ENCODE data around the gene HMGN4.
A peak's percentile ranks its signal among the peaks of the same experiment; 100 is the strongest.

The HMGN4 gene

DNA sequence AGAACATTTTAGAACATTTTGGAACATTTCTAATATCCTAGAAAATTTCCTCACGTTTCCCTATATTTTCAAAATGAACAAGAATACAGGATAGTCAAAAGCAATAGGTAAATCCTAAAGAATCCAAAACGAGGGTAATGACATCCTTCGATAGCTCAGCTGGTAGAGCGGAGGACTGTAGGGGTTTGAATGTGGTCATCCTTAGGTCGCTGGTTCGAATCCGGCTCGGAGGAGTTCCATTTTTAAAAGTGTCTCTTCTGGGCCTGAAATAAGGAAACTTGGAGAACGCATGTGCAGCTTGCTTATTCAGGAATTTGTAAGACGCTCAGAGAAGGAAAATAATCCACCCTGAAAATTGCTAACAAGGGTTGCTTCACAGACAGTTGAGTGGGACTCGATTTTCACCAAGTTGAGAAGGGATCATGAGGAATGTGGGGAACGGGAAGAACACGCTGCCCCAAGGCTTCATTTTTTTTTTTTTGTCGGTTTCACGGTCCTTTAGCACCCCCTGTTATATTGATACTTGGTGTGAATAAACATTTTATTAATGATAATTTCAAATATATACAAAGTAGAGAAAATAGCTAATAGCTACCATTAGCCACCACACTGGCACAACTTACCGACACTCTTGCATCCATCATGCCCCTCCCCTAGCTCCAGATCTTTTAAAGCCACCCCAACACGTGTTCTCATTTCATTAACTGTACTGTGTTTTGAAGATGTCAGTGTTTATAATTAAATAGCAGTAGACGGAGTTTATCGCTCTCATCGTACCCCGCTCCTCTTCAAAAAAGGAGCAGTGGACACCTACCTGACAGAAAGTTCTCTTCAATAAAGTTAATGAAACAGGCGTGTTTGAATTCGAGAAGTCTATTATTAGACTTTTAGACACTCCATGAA lies 56.8 kb downstream of the HMGN4 start:
- in situ Hi-C loops (cut with HindIII; ENCODE audit: low pct_ligation_motif_present, low sequenced_read_pairs), result no loop called here
- Histone ChIP-seq H3K36me3 (replicated peaks) (peaks cover 11% of the 10 kb centered on the region), H3K27me3 (replicated peaks) (peaks cover 2% of the 10 kb centered on the region), H3K4me3 (ENCODE audit: low read depth, low read length) (peak overlapping the region; percentile 100), H3K27ac (no peak overlapping the region)
- DNase-seq, result peak; percentile 83
- TF ChIP-seq, protein P1, sequence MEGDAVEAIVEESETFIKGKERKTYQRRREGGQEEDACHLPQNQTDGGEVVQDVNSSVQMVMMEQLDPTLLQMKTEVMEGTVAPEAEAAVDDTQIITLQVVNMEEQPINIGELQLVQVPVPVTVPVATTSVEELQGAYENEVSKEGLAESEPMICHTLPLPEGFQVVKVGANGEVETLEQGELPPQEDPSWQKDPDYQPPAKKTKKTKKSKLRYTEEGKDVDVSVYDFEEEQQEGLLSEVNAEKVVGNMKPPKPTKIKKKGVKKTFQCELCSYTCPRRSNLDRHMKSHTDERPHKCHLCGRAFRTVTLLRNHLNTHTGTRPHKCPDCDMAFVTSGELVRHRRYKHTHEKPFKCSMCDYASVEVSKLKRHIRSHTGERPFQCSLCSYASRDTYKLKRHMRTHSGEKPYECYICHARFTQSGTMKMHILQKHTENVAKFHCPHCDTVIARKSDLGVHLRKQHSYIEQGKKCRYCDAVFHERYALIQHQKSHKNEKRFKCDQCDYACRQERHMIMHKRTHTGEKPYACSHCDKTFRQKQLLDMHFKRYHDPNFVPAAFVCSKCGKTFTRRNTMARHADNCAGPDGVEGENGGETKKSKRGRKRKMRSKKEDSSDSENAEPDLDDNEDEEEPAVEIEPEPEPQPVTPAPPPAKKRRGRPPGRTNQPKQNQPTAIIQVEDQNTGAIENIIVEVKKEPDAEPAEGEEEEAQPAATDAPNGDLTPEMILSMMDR (IDR thresholded peaks at IDR 0.05; ENCODE audit: low read depth, low read length, missing control alignments), result no peak

DNA sequence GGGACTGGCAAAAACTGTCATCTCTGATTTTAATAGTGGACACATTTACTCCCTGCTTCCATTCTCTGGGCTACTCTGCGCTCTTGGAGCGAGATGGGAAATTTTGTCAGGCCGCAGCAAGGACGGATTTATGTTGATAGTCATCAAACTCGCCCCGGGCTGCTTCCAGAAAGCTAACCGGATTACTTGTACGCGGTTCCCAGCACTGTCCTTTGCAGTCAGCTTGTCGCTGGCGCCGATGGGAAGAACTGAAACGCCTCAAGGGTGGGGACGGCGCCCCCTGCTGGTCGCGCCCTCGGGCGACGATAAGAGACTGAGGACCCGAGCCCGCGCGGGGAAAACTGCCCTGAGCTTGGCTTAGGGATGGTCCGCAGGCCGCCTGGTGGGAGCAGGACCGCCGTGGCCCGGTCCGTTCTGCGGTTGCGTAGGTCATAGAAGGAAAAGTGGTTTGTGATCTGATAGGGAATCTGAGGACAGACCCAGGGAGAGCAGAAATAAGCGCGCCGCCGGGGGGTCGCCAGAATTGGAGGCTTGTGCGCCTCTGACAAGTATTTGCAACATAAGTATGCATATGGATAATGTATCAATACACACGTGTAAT lies 57.6 kb downstream of the HMGN4 start:
- TF ChIP-seq, protein P1 (IDR thresholded peaks at IDR 0.05; ENCODE audit: low read depth, low read length, missing control alignments), result peak; percentile 96
- in situ Hi-C loops (cut with HindIII; ENCODE audit: low pct_ligation_motif_present, low sequenced_read_pairs), result no loop called here

More for the DNA sequence above, 57.6 kb downstream of the HMGN4 start:
- peaks cover 11% of the 10 kb centered on the region for H3K36me3 ChIP-seq (replicated peaks)
- DNase-seq, result peak; percentile 86
- H3K27ac ChIP-seq, result no peak overlapping the region
- H3K27me3 ChIP-seq (replicated peaks), result peaks cover 2% of the 10 kb centered on the region
- H3K4me3 ChIP-seq (ENCODE audit: low read depth, low read length), result peak overlapping the region; percentile 100

All from brain microvascular endothelial cell (primary cell).